ENCODE data around the gene TTC13.

TTC13 gene

GRCh38 chr1:230896779-230897178 is 81.9 kb downstream of the TTC13 start:
- DNase-seq (ENCODE audit: low read depth, low spot score): no peak
- TF ChIP-seq CTCF (IDR thresholded peaks at IDR 0.05; ENCODE audit: insufficient read depth, low read length, missing control alignments): no peak
- POLR2A ChIA-PET: no interaction called here
- H3K4me3 ChIP-seq (ENCODE audit: low read depth, low read length): no peak overlapping the region
- CTCF ChIA-PET: interaction anchor here (1.1 to 1.3 kb wide), 2 partner anchors 16 to 266 kb away, joined by 3 read pairs; no protein-coding TSS in a partner anchor

- no peak for DNase-seq (ENCODE audit: low read depth, low spot score)
- H3K4me3 ChIP-seq (ENCODE audit: low read depth, low read length): no peak overlapping the region
- ChIA-PET POLR2A (no interaction called here), CTCF (interaction anchor here (1.1 kb wide), 1 partner anchor 23 kb away, joined by 6 read pairs; no protein-coding TSS in a partner anchor)
- no peak for TF ChIP-seq CTCF (IDR thresholded peaks at IDR 0.05; ENCODE audit: insufficient read depth, low read length, missing control alignments)
These were observed 83.2 kb downstream of the TTC13 start for GRCh38 chr1:230895452-230895851.

DNA sequence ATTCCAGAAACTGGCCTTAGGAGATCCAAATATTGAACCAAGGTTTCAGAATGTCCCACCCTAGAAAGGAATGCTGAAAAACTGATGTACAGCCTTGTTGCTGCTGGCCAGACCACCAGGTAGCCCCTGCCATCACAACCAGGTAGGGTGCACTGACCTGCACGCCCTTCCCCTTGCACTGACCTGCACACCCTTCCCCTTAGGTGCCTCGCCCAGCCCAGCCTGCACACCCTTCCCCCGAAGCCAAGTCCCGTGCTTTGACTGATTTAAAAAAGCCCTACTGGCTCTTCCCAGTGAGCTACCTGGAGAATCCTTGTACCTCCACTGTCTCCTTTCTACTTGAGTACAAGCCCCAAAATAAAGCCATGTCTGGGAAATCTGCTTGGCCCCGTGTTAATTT is 84.0 kb downstream of the TTC13 start:
- no peak for TF ChIP-seq CTCF (IDR thresholded peaks at IDR 0.05; ENCODE audit: insufficient read depth, low read length, missing control alignments)
- CTCF ChIA-PET: no interaction called here
- POLR2A ChIA-PET: no interaction called here
- no peak for DNase-seq (ENCODE audit: low read depth, low spot score)
- no peak overlapping the region for H3K4me3 ChIP-seq (ENCODE audit: low read depth, low read length)

GRCh38 chr1:230894032-230894431 is 84.6 kb downstream of the TTC13 start:
- no peak for DNase-seq (ENCODE audit: low read depth, low spot score)
- POLR2A ChIA-PET: no interaction called here
- CTCF ChIA-PET: no interaction called here
- TF ChIP-seq CTCF (IDR thresholded peaks at IDR 0.05; ENCODE audit: insufficient read depth, low read length, missing control alignments): no peak
- no peak overlapping the region for H3K4me3 ChIP-seq (ENCODE audit: low read depth, low read length)

DNA sequence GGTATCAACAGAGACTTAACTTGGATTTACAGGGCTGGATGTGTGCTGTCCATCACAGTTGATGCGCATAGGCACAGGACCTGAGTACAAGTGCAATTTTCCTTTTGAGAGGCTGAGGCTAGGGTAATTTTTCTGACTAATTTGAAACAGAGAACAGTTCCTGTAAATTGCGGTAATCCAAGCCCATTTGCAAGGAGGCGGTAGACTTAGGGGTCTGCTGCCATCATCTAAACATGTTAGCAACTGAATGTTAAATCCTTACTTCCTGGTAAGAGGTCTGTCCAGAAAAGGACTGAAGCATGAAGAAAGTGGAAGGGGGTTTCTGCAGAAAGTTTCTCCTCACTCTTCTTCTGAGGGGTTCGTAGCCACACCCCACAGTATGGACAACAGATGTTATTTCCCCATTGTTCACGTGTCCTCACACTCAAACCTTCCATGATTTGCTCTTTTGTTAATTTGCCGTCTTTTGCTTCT is 86.6 kb downstream of the TTC13 start:
- H3K4me3 ChIP-seq (ENCODE audit: low read depth, low read length): no peak overlapping the region
- ChIA-PET CTCF (interaction anchor here (0.9 to 1.3 kb wide), 2 partner anchors 19 to 94 kb away, joined by 3 to 4 read pairs; no protein-coding TSS in a partner anchor), POLR2A (interaction anchor here (0.9 kb wide), 1 partner anchor 14 kb away, joined by 7 read pairs; no protein-coding TSS in a partner anchor)
- no peak for TF ChIP-seq CTCF (IDR thresholded peaks at IDR 0.05; ENCODE audit: insufficient read depth, low read length, missing control alignments)
- no peak for DNase-seq (ENCODE audit: low read depth, low spot score)

GRCh38 chr1:230891413-230891812 is 87.2 kb downstream of the TTC13 start:
- H3K4me3 ChIP-seq (ENCODE audit: low read depth, low read length): no peak overlapping the region
- TF ChIP-seq CTCF (IDR thresholded peaks at IDR 0.05; ENCODE audit: insufficient read depth, low read length, missing control alignments): no peak
- ChIA-PET POLR2A (no interaction called here), CTCF (interaction anchor here (1.3 kb wide), 1 partner anchor 93 kb away, joined by 4 read pairs; no protein-coding TSS in a partner anchor)
- DNase-seq (ENCODE audit: low read depth, low spot score): no peak

Data from AG04449 (cell line).